ENCODE measurements around the gene GATM. TPM values are rescaled to one million over a fixed set of nuclear protein-coding genes. Genes with fewer than 3 reads are reported as not detected.
A peak's percentile ranks its signal among the peaks of the same experiment; 100 is the strongest.

Gene GATM
- total RNA-seq, 5 donors from 2014 or later (not counting 1 experiment from before 2014, with no cell fraction given), result 0.49 to 5.5 (median 2.0) TPM

GRCh38 chr15:45399381-45400212 lies 21.3 kb upstream of the GATM start:
- Histone ChIP-seq H3K27me3 (replicated peaks in 1 of 2; ENCODE audit: control insufficient read depth in 2 of 2, extremely low read depth in 1 of 2, insufficient read depth in 2 of 2, low read length in 1 of 2) (no peaks in the 10 kb centered on the region), H3K4me3 (ENCODE audit: control insufficient read depth in 1 of 2, extremely low read depth in 1 of 2, low read length in 1 of 2) (no peak overlapping the region), H3K27ac (ENCODE audit: low read length) (no peak overlapping the region), H3K9me3 (no peaks in the 10 kb centered on the region), H3K36me3 (ENCODE audit: control insufficient read depth in 2 of 2, extremely low read depth in 1 of 2, insufficient read depth in 1 of 2, low read length in 1 of 2) (no peaks in the 10 kb centered on the region), H3K4me1 (ENCODE audit: control insufficient read depth in 1 of 2, extremely low read depth in 1 of 2, insufficient read depth in 2 of 2, low read length in 2 of 2) (peaks cover 15 to 16% of the 10 kb centered on the region in 2 experiments)
- Mint-ChIP-seq H3K9me3 (no peaks in the 10 kb centered on the region), H3K36me3 (peaks cover 2% of the 10 kb centered on the region), H3K4me3 (no peak overlapping the region), H3K27ac (no peak overlapping the region), H3K27me3 (peaks cover 6 to 7% of the 10 kb centered on the region in 2 donors), H3K4me1 (peaks cover 19 to 28% (median 21%) of the 10 kb centered on the region in 3 donors)
- POLR2A ChIA-PET, result no interaction called here
- CTCF ChIA-PET, result interaction anchor here (0.6 to 3.4 kb wide), 13 partner anchors 9 to 307 kb away, joined by 3 to 17 read pairs (median 4); no protein-coding TSS in a partner anchor
- DNase-seq (peak in 2 of 35 experiments; percentile 12 to 61), ATAC-seq (replicated peaks in 1 of 4) (no peak)
- WGBS (ENCODE audit: insufficient coverage), result 100% methylated on average over 1 of the region's 6 CpGs

- 90% methylated on average over 2 of the region's 6 CpGs for WGBS (ENCODE audit: insufficient coverage)
- peaks cover 4 to 6% of the 10 kb centered on the region in 2 experiments for H3K4me1 ChIP-seq (ENCODE audit: control insufficient read depth in 1 of 2, extremely low read depth in 1 of 2, insufficient read depth in 2 of 2, low read length in 2 of 2)
- Mint-ChIP-seq H3K4me1 (peaks cover 14 to 15% (median 15%) of the 10 kb centered on the region in 3 donors), H3K9me3 (no peaks in the 10 kb centered on the region), H3K36me3 (peaks cover 6% of the 10 kb centered on the region), H3K27me3 (peaks cover 17 to 19% of the 10 kb centered on the region in 2 donors), H3K27ac (no peak overlapping the region), H3K4me3 (no peak overlapping the region)
- no peak for DNase-seq
- H3K27me3 ChIP-seq (replicated peaks in 1 of 2; ENCODE audit: control insufficient read depth in 2 of 2, extremely low read depth in 1 of 2, insufficient read depth in 2 of 2, low read length in 1 of 2), result peaks cover 0 to 2% of the 10 kb centered on the region in 2 experiments
- ChIA-PET CTCF (interaction anchor here (0.7 to 1.1 kb wide), 4 partner anchors 12 to 246 kb away, joined by 3 to 5 read pairs (median 3); no protein-coding TSS in a partner anchor), POLR2A (no interaction called here)
- no peak overlapping the region for H3K27ac ChIP-seq (ENCODE audit: low read length)
- no peaks in the 10 kb centered on the region for H3K9me3 ChIP-seq
- H3K4me3 ChIP-seq (ENCODE audit: control insufficient read depth in 1 of 2, extremely low read depth in 1 of 2, low read length in 1 of 2), result no peak overlapping the region
- no peaks in the 10 kb centered on the region for H3K36me3 ChIP-seq (ENCODE audit: control insufficient read depth in 2 of 2, extremely low read depth in 1 of 2, insufficient read depth in 1 of 2, low read length in 1 of 2)
- ATAC-seq (replicated peaks in 1 of 4), result no peak
These were observed 18.8 kb upstream of the GATM start for GRCh38 chr15:45397116-45397665.

GRCh38 chr15:45395943-45396342 lies 17.6 kb upstream of the GATM start:
- H3K27ac Mint-ChIP-seq, result no peak overlapping the region

GRCh38 chr15:45394681-45395080 lies 16.3 kb upstream of the GATM start:
- Mint-ChIP-seq H3K4me1 (peaks cover 0 to 5% (median 2%) of the 10 kb centered on the region in 3 donors), H3K27ac (no peak overlapping the region), H3K4me3 (no peak overlapping the region), H3K36me3 (peaks cover 6% of the 10 kb centered on the region), H3K9me3 (no peaks in the 10 kb centered on the region), H3K27me3 (peaks cover 23 to 33% of the 10 kb centered on the region in 2 donors)
- Histone ChIP-seq H3K27ac (ENCODE audit: low read length) (no peak overlapping the region), H3K4me1 (ENCODE audit: control insufficient read depth in 1 of 2, extremely low read depth in 1 of 2, insufficient read depth in 2 of 2, low read length in 2 of 2) (no peaks in the 10 kb centered on the region), H3K36me3 (ENCODE audit: control insufficient read depth in 2 of 2, extremely low read depth in 1 of 2, insufficient read depth in 1 of 2, low read length in 1 of 2) (no peaks in the 10 kb centered on the region), H3K9me3 (no peaks in the 10 kb centered on the region), H3K27me3 (replicated peaks in 1 of 2; ENCODE audit: control insufficient read depth in 2 of 2, extremely low read depth in 1 of 2, insufficient read depth in 2 of 2, low read length in 1 of 2) (peaks cover 0 to 11% of the 10 kb centered on the region in 2 experiments), H3K4me3 (ENCODE audit: control insufficient read depth in 1 of 2, extremely low read depth in 1 of 2, low read length in 1 of 2) (no peak overlapping the region)
- ChIA-PET CTCF (no interaction called here), POLR2A (no interaction called here)
- DNase-seq (no peak), ATAC-seq (replicated peaks in 1 of 4) (no peak)
- 71% methylated on average over 2 of the region's 2 CpGs for WGBS (ENCODE audit: insufficient coverage)

More at GRCh38 chr15:45395943-45396342, 17.6 kb upstream of the GATM start:
- ChIA-PET POLR2A (no interaction called here), CTCF (interaction anchor here (0.6 to 0.7 kb wide), 2 partner anchors 16 to 114 kb away, joined by 3 to 9 read pairs; no protein-coding TSS in a partner anchor)
- Mint-ChIP-seq H3K27me3 (peaks cover 23% of the 10 kb centered on the region in 2 donors), H3K36me3 (peaks cover 6% of the 10 kb centered on the region), H3K4me1 (peaks cover 4 to 7% (median 6%) of the 10 kb centered on the region in 3 donors), H3K4me3 (no peak overlapping the region), H3K9me3 (no peaks in the 10 kb centered on the region)
- DNase-seq (no peak), ATAC-seq (replicated peaks in 1 of 4) (no peak)
- Histone ChIP-seq H3K4me3 (ENCODE audit: control insufficient read depth in 1 of 2, extremely low read depth in 1 of 2, low read length in 1 of 2) (no peak overlapping the region), H3K36me3 (ENCODE audit: control insufficient read depth in 2 of 2, extremely low read depth in 1 of 2, insufficient read depth in 1 of 2, low read length in 1 of 2) (no peaks in the 10 kb centered on the region), H3K9me3 (no peaks in the 10 kb centered on the region), H3K4me1 (ENCODE audit: control insufficient read depth in 1 of 2, extremely low read depth in 1 of 2, insufficient read depth in 2 of 2, low read length in 2 of 2) (no peaks in the 10 kb centered on the region), H3K27ac (ENCODE audit: low read length) (no peak overlapping the region), H3K27me3 (replicated peaks in 1 of 2; ENCODE audit: control insufficient read depth in 2 of 2, extremely low read depth in 1 of 2, insufficient read depth in 2 of 2, low read length in 1 of 2) (peaks cover 0 to 7% of the 10 kb centered on the region in 2 experiments)
- WGBS (ENCODE audit: insufficient coverage), result 93% methylated on average over 3 of the region's 4 CpGs

GRCh38 chr15:45393851-45394250 lies 15.5 kb upstream of the GATM start:
- no peaks in the 10 kb centered on the region for H3K36me3 ChIP-seq (ENCODE audit: control insufficient read depth in 2 of 2, extremely low read depth in 1 of 2, insufficient read depth in 1 of 2, low read length in 1 of 2)
- WGBS (ENCODE audit: insufficient coverage), result 100% methylated on average over 1 of the region's 3 CpGs
- H3K27me3 Mint-ChIP-seq, result peaks cover 28 to 38% of the 10 kb centered on the region in 2 donors
- ATAC-seq (replicated peaks in 1 of 4), result no peak
- no peaks in the 10 kb centered on the region for H3K9me3 Mint-ChIP-seq
- H3K4me3 ChIP-seq (ENCODE audit: control insufficient read depth in 1 of 2, extremely low read depth in 1 of 2, low read length in 1 of 2), result no peak overlapping the region
- peaks cover 6% of the 10 kb centered on the region for H3K36me3 Mint-ChIP-seq
- H3K27ac ChIP-seq (ENCODE audit: low read length), result no peak overlapping the region
- H3K4me1 ChIP-seq (ENCODE audit: control insufficient read depth in 1 of 2, extremely low read depth in 1 of 2, insufficient read depth in 2 of 2, low read length in 2 of 2), result no peaks in the 10 kb centered on the region
- peaks cover 0 to 2% (median 0%) of the 10 kb centered on the region in 3 donors for H3K4me1 Mint-ChIP-seq
- DNase-seq, result no peak
- H3K9me3 ChIP-seq, result no peaks in the 10 kb centered on the region
- H3K27ac Mint-ChIP-seq, result no peak overlapping the region
- ChIA-PET CTCF (interaction anchor here in 1 of 2 donors (0.5 to 1.4 kb wide), 2 partner anchors 10 to 143 kb away, joined by 3 to 4 read pairs; no protein-coding TSS in a partner anchor), POLR2A (no interaction called here)
- peaks cover 0 to 12% of the 10 kb centered on the region in 2 experiments for H3K27me3 ChIP-seq (replicated peaks in 1 of 2; ENCODE audit: control insufficient read depth in 2 of 2, extremely low read depth in 1 of 2, insufficient read depth in 2 of 2, low read length in 1 of 2)
- H3K4me3 Mint-ChIP-seq, result no peak overlapping the region

- ChIA-PET CTCF (interaction anchor here in 1 of 2 donors (0.9 to 1.6 kb wide), 3 partner anchors 9 to 268 kb away, joined by 3 to 4 read pairs (median 4); no protein-coding TSS in a partner anchor), POLR2A (no interaction called here)
- Mint-ChIP-seq H3K4me1 (peaks cover 0 to 2% (median 0%) of the 10 kb centered on the region in 3 donors), H3K4me3 (no peak overlapping the region), H3K9me3 (no peaks in the 10 kb centered on the region), H3K36me3 (peaks cover 6% of the 10 kb centered on the region), H3K27me3 (peaks cover 28 to 43% of the 10 kb centered on the region in 2 donors), H3K27ac (no peak overlapping the region)
- Histone ChIP-seq H3K27me3 (replicated peaks in 1 of 2; ENCODE audit: control insufficient read depth in 2 of 2, extremely low read depth in 1 of 2, insufficient read depth in 2 of 2, low read length in 1 of 2) (peaks cover 0 to 12% of the 10 kb centered on the region in 2 experiments), H3K9me3 (no peaks in the 10 kb centered on the region), H3K27ac (ENCODE audit: low read length) (no peak overlapping the region), H3K4me3 (ENCODE audit: control insufficient read depth in 1 of 2, extremely low read depth in 1 of 2, low read length in 1 of 2) (no peak overlapping the region), H3K36me3 (ENCODE audit: control insufficient read depth in 2 of 2, extremely low read depth in 1 of 2, insufficient read depth in 1 of 2, low read length in 1 of 2) (no peaks in the 10 kb centered on the region), H3K4me1 (ENCODE audit: control insufficient read depth in 1 of 2, extremely low read depth in 1 of 2, insufficient read depth in 2 of 2, low read length in 2 of 2) (no peaks in the 10 kb centered on the region)
- ATAC-seq (replicated peaks in 1 of 4) (no peak), DNase-seq (no peak)
These were observed 14.2 kb upstream of the GATM start for GRCh38 chr15:45392584-45392855.

Measured in T-cell (primary cell).